PFSK-1 (cell line): ENCODE measurements around the gene OPN4.

ENCODE experiments used
- FOXP2 ChIP-seq: optimal IDR thresholded peaks from 2 replicates; pipeline ENCODE3; 2011; ENCODE audit warnings: borderline replicate concordance, control low read depth, inconsistent platforms; ENCODE audit not compliant: insufficient read depth; ENCODE audit errors: extremely low read length, extremely low read depth
- POLR2AphosphoS5 ChIP-seq: IDR thresholded peaks from 2 replicates; pipeline ENCODE4 v1.6.1; 2012; ENCODE audit warnings: low read depth, mild to moderate bottlenecking, control low read depth, low read length, moderate library complexity
- REST ChIP-seq, 2 experiments: IDR thresholded peaks; 2 replicates each; pipeline versions ENCODE4 v1.6.1 to v1.8.0; 2011 to 2012; ENCODE audit warnings: low read depth in 2 of 2, low read length in 2 of 2, control low read depth in 1 of 2, inconsistent platforms in 1 of 2, mild to moderate bottlenecking in 1 of 2, moderate library complexity in 1 of 2; ENCODE audit not compliant: insufficient read depth in 1 of 2
- SIN3A ChIP-seq: IDR thresholded peaks from 2 replicates; pipeline ENCODE4 v1.6.1; 2012; ENCODE audit warnings: mild to moderate bottlenecking, low read length, moderate library complexity, borderline replicate concordance; ENCODE audit not compliant: insufficient read depth
- TAF1 ChIP-seq: IDR thresholded peaks from 2 replicates; pipeline ENCODE4 v1.6.1; 2012; ENCODE audit warnings: low read length, control low read depth, borderline replicate concordance; ENCODE audit not compliant: insufficient read depth

OPN4 gene

GRCh38 chr10:86650151-86650550 is 4.2 kb upstream of the OPN4 start:
- TF ChIP-seq TAF1 = no peak

- TF ChIP-seq SIN3A = no peak
- no peak for TF ChIP-seq FOXP2
- TF ChIP-seq TAF1 = no peak
- no peak for TF ChIP-seq REST (IDR thresholded peaks at IDR 0.05; ENCODE audit: insufficient read depth in 1 of 2, low read depth in 2 of 2, low read length in 2 of 2)
- no peak for TF ChIP-seq POLR2AphosphoS5
Measured at GRCh38 chr10:86651021-86651471, 3.3 kb upstream of the OPN4 start.

GRCh38 chr10:86651631-86652331 is 2.6 kb upstream of the OPN4 start:
- no peak for TF ChIP-seq SIN3A
- TF ChIP-seq REST (IDR thresholded peaks at IDR 0.05; ENCODE audit: insufficient read depth in 1 of 2, low read depth in 2 of 2, low read length in 2 of 2) = no peak
- TF ChIP-seq TAF1 = no peak
- no peak for TF ChIP-seq POLR2AphosphoS5
- TF ChIP-seq FOXP2 = no peak

- TF ChIP-seq REST (IDR thresholded peaks at IDR 0.05; ENCODE audit: insufficient read depth in 1 of 2, low read depth in 2 of 2, low read length in 2 of 2) (no peak), POLR2AphosphoS5 (no peak), SIN3A (no peak), TAF1 (no peak), FOXP2 (no peak)
Measured at GRCh38 chr10:86652361-86653202, 1.8 kb upstream of the OPN4 start.

- no peak for TF ChIP-seq POLR2AphosphoS5
- no peak for TF ChIP-seq TAF1
- no peak for TF ChIP-seq REST (IDR thresholded peaks at IDR 0.05; ENCODE audit: insufficient read depth in 1 of 2, low read depth in 2 of 2, low read length in 2 of 2)
- no peak for TF ChIP-seq FOXP2
- no peak for TF ChIP-seq SIN3A
Measured at GRCh38 chr10:86653379-86653778, 968 bp upstream of the OPN4 start.
